HTERT RPE-1 (cell line): ENCODE data around the gene ANKRD49.
"Not testable (repeated sequence)": the region's sequence is repeated elsewhere in the genome, so short reads cannot be mapped to it uniquely, and the experiment has no call there.

Experiments used
- in situ Hi-C: fragments of 300-500 bp; cut with MboI; formaldehyde crosslinking; loops from 4 replicates; pipeline ENCODE4 v1.14.3; 2020; ENCODE audit warnings: low sequenced_read_pairs

Gene ANKRD49

DNA sequence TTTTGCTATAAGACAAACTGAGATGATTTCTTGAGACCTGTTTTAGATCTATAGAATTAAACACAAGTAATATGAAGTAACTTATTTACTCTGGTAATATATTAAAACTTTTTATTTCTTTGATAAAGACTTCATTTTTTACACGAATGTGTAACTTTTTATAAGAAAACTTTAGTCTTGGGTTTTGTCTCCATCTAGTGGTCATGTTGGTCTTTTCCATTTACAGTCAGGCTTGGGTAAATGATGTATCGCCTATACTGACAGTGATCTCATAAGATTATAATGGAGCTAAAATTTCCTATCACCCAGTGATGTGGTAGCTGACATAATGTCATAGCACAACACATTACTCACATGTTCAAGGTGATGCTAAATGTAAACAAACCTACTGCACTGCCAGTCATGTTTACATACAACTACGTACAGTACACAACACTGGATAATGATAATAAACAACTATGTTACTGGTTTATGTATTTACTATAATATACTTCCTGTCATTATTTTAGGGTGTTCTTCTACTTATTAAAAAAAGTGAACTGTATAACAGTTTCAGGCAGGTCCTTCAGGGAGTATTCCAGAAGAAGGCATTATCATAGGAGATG is 11.0 kb downstream of the ANKRD49 start:
- in situ Hi-C loops, result no loop called here

DNA sequence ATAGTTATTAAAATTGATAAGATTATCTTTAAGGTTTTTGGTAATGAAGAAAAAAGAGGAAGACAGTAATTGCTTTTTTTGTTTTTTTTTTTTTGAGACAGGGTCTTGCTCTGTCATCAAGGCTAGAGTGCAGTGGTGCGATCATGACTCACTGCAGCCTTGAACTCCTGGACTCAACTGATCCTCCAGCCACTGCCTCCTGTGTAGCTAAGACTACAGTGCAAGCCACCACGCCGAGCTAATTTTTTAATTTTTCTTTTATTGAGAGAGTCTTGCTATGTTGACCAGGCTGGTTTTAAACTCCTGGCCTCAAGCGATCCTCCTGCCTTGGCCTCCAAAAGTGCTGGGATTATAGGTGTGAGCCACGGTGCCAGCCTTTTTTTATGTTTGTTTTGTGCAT is 12.7 kb downstream of the ANKRD49 start:
- in situ Hi-C loops, result not testable (repeated sequence)

DNA sequence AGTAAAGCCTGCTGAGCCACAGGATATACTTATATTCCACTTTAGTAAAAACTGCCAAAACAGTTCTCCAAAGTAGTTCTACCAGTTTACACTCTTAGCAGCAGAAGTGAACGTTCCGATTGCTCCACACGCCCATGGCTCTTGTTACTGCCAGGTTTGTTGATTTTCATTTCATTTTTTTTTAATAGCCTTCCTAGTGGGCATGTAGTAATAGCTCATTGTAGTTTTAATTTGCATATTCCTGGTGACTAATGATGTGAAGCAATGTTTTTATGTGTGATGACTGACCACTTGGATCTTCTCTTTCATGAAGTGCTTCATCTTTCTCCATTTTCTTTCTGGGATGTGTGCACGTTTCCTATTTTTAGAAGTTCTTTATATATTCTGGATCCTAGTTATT is 13.7 kb downstream of the ANKRD49 start:
- in situ Hi-C loops, result no loop called here

DNA sequence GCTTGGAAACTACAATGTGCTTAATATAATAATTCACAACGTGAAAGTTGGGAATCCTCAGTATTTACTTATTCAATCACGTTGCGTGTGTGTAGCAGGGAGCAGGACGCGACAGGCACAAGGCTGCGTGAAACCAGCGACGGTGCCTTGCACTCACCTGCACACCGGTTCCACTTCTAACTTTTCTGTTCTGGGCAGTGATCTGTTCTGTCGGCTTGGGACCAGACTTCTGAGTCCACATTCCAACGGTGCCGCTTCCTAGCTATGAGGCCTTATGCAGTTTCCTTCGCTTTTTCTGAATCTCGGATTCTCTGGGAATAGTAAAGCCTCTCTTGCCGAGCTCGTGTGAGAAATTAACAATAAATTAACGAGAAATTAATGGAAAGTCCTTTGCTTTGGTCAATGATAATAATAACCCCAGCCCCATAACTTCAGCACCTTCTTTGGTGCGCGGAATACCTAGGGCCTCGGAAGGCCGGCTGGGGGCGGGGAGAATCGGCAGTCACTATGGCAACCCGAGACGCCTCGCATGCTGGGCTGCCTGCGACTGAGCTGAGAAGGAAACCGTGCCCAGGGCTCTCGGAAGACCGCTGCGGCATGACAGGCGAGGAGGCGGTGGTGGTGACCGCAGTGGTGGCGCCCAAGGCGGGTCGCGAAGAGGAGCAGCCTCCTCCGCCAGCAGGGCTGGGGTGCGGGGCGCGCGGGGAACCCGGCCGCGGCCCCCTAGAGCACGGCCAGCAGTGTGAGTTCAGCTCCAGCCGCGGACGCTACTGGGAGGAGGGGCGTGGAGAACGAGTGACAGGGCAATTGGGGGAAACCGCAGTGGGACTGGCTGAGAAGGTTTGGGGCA is 18.4 kb downstream of the ANKRD49 start, which contains the start of gene C11orf97:
TSS of gene C11orf97 (plus strand) at position 530 of the 850 bp plus-strand sequence. CDS start at position 598, 68 bp downstream.
- in situ Hi-C loops, result no loop called here

DNA sequence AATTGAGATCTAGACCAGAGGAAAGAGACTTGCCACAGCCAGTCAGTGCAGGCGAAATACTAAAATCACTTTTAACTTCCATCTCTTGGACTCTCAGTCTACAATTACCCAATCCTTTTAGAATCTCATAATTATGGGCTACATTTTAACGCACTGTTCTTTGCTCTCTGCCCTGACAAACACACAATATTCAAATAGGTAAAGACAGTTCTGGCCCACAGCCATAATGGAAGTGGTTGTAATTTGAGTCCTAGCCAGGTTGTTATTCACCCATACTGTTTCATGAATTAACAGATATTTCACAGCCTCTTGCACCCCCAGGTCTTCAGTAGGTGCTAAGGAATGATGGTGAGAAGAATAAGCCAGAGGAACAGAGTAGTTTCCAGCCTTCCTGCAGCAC is 19.3 kb downstream of the ANKRD49 start:
- in situ Hi-C loops, result no loop called here

DNA sequence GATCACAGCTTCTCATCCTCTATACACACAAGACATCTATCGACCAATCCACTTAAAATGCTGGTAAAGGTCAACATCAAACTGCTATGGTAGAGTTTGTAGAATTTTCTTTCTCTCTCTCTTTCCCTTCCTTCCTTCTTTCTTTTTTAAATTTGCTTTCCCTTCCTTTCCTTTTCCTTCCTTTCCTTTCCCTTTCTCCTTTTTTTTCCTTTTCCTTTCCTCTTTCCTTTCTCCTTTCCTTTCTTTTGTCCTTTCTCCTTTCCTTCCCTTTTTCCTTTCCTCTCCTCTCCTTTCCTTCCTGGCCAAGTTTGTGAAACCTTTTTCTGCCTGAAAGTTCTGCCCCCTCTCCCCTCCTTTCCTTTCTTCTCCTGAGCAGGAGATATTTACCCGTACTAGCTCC is 21.6 kb downstream of the ANKRD49 start:
- in situ Hi-C loops, result no loop called here

DNA sequence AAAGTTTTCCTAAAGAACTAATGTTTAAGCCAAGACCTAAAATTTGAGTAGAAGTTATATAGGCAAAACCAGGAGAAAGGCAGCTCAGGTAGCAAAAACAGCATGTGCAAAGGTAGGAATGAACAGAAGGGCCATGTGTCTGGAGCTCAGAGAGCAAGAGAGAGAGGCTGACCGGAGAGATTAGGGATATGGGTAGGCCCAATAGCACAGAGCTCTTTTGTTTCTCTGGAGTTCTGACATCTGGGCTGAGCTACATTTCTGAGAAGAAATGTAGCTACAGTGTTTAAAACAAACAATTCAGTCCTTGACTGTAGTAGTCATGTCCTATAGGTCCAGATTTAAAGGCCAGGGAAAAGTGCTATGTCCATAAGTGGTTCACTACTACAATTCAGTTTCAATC is 22.9 kb downstream of the ANKRD49 start:
- in situ Hi-C loops, result no loop called here

DNA sequence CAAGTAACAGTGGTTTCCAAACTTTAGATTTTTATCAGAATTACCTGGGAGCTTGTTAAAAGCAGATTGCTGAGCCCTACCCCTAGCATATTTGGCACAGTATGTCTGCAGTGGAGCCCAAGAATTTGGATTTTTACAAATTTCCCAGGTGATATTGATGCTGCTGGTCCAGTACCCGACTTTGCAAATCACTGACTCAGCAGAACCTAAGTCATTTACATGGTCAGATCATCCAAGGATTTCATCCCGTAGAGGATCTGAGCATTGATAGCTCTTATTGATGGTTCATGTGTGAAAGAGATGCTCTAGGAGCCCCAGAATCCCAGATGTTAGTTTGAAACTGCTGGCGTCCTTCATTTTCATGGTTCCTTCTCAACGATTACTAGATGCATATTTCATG is 24.5 kb downstream of the ANKRD49 start:
- in situ Hi-C loops, result no loop called here

DNA sequence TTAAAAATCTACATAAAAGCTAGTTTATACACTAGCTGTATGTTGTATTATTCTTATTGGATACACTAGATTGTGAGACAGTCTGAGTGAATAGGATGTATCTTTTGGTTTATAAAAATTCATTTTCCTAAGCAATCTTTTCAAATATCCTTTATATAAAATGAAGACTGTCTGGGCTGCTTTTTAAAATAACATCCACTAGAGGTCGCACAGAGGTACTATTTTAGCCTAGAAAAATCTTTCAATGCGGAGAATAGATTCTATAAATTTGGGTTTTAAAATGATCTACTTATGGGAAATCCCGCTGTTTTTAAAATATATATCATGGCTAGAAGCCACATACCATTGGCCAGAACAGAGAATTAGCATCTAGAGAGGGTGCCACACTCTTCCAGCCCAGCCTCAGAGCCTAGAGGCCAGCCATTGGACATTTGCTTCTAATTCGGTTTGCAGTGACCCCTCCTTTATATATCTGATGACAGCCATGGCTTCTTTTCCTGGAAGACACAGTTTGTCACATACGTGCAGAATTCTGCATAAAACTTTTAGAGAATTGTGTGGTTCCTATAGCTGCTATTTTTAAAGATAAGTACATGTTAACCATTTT is 25.8 kb downstream of the ANKRD49 start:
- in situ Hi-C loops, result no loop called here

DNA sequence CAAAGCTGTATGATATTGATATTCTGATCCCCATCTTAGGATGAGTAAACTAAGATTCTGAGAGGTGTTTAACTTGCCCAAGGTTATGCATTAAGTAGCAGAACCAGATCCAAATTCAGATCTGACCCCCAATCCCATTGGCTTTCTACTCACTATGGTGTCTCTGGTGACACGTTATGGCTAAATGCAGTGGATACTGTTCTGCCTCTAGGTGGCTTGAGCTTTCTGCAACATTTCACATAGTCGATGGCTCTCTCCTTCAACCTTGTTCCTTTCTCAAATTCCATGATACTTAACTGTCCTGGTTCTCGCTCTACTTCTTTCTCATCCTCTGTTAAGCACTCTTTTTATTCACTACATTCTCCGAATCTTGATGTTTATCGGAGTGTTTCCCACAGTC is 27.9 kb downstream of the ANKRD49 start:
- in situ Hi-C loops, result no loop called here

DNA sequence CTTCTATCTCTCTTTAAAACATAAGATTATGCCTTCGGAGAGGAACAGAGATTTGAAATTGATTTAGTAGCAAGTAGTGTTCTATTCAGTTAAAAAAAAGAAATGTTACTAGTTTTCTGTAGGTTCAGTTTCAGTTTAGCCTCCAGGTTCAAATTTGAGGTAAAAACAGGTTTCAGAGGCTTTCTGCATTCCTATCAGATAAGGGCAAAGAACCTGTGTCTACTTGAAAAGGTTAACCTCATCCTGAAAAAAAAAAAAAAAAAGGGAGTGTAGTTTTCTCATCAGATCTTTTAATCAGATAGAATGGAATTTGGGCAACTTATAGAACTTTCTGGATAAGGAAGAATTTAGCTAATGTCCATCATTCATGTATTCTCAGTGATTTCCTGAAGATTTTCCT is 30.6 kb downstream of the ANKRD49 start:
- in situ Hi-C loops, result no loop called here

DNA sequence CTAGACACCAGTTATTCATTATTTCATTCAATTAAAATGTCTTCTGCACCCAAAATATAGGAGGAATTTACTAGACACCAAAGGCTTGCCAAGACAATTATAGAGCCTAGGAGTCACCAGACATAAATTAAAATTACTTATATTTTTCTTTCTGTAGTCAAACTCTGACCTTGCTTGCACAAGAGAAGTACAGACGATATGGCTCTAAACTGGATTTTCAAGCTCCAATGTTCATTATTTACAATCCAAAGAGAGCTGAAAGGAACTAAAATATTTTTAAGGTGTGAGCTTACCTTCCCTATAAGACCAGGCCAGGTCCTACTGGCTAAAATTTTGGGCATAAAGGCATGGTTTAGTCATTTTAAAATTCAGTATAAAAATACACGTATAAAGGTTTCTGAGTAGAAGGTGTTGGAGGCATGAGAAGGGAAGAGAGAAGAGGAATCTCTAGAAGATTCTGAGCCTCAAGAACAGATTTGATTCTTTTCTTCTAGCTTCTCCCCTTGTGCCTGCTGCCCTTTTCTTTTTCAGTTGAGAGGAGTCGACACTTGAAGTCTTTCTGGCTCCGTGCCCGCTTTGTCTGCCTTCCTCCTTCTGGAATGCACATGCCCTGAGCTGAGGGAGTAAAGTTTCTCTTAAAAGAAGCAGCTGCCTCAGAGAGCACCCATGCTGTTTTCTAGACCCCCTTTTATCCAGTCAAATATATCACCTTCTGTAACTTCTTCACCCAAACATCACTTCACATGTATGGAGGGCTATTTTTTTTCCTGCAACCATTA is 32.0 kb downstream of the ANKRD49 start:
- in situ Hi-C loops, result no loop called here

DNA sequence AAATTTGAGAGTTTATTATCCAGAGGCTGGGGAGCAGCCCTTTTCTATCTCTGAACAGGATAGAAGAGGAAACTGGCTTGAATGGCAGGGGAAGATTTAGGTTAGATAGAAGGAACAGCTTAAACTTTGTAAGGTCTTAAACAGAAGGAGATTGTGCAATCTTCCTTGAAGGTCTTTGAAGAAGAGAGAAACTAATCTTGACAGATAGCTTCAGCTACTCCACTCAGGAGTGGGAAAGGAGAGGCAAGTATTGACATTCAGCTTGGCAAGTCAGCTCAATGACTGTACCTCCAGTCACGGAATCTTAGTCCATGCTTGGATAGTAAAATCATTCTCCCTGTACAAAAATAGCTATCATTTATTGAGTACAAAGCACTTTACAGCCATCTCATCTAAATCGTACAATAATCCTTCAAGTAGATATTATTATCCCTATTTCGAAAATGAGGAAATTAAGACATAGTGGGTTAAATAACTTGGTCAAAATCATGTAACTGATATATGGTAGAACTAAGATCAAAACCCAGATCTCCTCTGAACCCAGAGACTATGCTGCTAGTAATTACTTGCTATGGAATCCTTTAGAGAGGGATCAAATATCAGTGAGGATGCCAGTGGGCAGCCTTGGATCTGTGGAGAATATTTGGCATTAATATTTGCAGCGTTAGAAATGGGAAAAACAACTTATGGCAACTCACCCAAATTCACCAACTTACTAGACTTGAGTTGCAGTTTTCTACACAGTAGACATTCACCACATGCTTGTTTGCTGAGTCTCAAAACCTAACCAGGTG is 33.1 kb downstream of the ANKRD49 start:
- in situ Hi-C loops, result no loop called here

DNA sequence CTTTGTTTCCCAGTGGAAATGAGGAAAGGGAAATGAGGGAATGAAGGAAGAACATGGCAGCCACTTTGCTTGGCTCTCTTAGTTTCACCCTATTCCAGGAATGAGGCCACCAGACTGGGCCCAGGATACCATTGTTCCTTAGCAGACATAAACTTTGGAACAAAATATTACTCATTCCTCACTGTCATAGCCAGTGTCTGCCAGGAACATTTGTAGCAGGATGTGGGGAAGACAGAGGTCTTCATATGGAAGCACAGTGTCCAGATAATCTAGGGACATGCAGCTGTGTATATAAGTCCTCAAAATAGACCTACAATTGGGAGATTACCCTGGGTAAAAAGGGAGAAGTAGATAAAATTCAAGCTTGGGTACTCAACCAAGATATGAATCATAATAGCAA is 34.8 kb downstream of the ANKRD49 start:
- in situ Hi-C loops, result no loop called here

DNA sequence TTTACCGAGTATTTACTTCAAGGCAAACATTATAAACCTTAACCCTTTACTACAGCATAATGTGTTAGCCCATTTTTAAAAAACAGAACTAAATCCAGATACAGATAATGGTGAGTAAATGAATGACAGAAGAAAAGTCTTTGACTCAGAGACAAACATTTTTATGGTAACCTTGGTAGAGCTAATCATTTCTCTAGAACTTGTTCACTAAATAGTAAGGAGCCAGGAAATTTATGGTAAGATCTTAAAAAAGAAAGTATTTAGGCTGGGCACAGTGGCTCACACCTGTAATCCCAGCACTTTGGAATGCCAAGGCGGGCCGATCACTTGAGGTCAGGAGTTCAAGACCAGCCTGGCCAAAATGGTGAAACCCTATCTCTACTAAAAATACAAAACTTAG is 38.4 kb downstream of the ANKRD49 start:
- in situ Hi-C loops, result no loop called here

DNA sequence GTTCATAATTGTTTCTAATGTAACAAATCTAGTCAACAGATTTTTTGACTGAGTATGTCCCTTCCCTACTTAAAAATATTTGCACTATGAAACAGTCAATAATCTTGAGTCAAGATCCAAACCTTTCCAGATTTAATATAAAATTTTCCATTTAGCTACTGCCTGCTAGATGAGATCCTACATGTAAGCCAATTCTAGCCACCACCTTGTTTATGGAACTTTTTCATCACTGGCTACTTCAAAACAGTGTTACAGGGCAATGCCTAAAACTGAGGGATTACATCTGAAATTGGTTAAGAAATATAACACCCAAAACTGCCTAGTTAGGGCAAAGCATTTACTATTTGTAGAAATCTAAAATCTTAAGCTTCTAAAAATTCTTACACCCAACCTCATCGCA is 39.4 kb downstream of the ANKRD49 start:
- in situ Hi-C loops, result no loop called here

DNA sequence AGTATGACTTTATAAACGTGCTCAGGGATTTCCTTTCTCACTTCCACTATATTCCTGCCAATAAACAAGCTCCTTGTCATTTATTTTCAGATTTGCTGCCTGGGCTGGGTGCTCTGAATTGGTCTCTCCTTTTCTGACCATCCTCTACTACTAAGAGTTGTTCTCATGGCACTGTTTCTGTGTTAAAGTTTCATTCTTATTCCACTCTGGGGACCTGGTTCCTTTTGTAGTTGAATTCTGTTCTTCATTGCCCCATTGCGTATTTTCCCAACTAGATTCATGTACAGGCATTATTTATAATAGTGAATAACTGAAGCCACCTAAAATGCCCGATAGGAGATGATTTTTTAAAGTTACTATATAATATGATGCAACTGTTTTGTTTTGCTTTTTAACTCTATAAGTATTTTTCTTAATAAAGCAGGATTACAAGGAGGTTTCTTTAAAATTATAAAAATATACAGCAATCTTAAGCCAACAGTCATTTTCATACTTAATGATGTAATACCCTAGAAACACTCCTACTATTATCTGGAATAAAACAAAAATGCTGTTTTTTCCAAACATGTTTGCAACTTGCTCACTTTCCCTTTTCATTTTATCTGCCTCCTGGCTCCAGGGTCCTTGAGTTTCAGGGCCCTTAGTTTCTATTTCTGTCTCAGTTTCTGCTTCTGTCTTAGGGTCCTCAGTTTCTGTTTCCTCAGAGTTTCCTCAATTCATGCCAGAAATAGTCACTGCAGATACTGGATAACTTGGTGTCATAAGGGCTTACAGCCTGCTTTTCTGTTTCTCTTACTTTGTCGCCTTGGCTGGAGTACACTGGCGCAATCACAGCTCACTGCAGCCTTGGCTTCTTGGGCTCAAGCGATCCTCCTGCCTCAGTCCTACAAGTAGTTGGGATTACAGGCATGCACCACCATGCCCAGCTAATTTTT is 40.2 kb downstream of the ANKRD49 start:
- in situ Hi-C loops, result no loop called here

DNA sequence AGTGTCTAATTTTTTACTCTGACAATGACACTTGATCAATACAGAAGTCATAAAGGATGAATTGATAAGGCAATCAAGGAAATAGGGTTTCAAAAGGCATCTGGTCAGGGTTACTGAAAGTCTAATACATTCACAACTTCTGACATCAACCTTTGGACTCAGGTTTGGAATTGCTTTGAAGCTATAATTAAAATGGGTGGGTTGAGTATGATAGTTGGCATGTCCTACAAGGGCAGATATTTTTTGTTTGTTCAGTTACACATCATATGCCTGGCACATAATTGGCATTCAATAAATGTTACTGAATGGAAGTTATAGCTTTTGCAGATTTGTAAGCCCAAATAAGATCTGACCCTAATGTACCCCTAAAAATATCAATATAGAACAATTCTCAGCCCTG is 42.6 kb downstream of the ANKRD49 start:
- in situ Hi-C loops, result no loop called here

DNA sequence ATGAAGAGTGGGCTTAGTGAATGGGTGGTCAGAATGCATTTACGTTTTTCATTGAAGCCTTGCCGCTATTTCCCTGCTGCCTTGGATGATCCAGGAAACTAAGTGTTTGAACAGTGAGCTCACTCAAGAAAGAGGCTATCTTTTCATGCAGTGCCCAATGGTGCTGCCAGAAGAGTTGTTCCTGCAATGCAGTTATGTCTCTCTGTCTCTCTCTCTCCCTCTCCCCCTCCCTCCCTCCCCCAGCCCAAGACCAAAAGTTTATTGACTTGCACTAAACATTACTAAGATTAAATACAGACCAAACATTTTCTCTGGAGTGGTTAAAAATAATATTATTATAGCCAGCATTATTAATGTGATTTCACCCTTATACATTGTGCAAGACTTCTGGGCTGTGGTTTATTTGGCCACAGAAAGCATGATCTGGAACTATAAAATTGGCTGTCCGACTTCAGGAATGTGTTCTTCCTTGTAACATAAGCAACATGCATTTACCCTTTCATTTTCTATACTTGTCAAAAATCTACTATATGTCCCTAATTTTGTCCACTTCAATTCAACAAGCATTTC is 43.3 kb downstream of the ANKRD49 start:
- in situ Hi-C loops, result no loop called here
